SK-N-SH (cell line): ENCODE data around the gene ACE. TPM values are rescaled to one million over a fixed set of nuclear protein-coding genes. Genes with fewer than 3 reads are reported as not detected.

Source experiments
- CTCF ChIA-PET: fragments of 300-600, 350-600 bp; formaldehyde crosslinking; extraction: SDS; loops from one replicate; lab custom pipeline; 2021; lab: Yijun Ruan, JAX
- POLR2A ChIA-PET: fragments of 350-600 bp; sonication (Branson Sonifier 250); formaldehyde crosslinking; extraction: SDS; loops from one replicate; lab custom pipeline; 2020; ENCODE audit warnings: antibody characterized with exemption, inconsistent platforms; lab: Yijun Ruan, JAX
- DNase-seq: peaks from one replicate; pipeline ENCODE4 v3.0.0; 2012
- H2AFZ ChIP-seq: fragments of 200-600 bp; sonication (generic); 2 replicates; pipeline ENCODE4 v1.8.1; 2016; ENCODE audit warnings: antibody characterized with exemption, mild to moderate bottlenecking, low read depth
- H3F3A ChIP-seq: fragments of 200-600 bp; sonication (generic); replicated peaks from 2 replicates; pipeline ENCODE3; 2016; ENCODE audit warnings: antibody characterized with exemption, mild to moderate bottlenecking; ENCODE audit not compliant: insufficient read depth
- H3K27ac ChIP-seq, 2 experiments: fragments of 200-500 bp in 1 of 2; fragments of 200-600 bp in 1 of 2; sonication (Bioruptor generic) in 1 of 2; sonication (generic), shearing (Covaris generic) in 1 of 2; 2 replicates each; pipeline versions ENCODE4 v1.5.1 to v1.6.1; 2014 to 2016; ENCODE audit warnings: low read depth in 2 of 2, inconsistent platforms in 1 of 2, low read length in 1 of 2, mild to moderate bottlenecking in 1 of 2, mixed read lengths in 1 of 2
- H3K27me3 ChIP-seq: fragments of 200-600 bp; sonication (generic), shearing (Covaris generic); 2 replicates; pipeline ENCODE4 v1.6.1; 2016; ENCODE audit warnings: mixed run types; ENCODE audit not compliant: insufficient read depth
- H3K36me3 ChIP-seq, 2 experiments: fragments of 200-500 bp in 1 of 2; fragments of 200-600 bp in 1 of 2; sonication (Bioruptor generic) in 1 of 2; sonication (generic) in 1 of 2; replicated peaks in 1 of 2; 2 replicates each; pipeline versions ENCODE3 to v1.5.1; 2014 to 2016; ENCODE audit warnings: low read length in 1 of 2, mild to moderate bottlenecking in 1 of 2; ENCODE audit not compliant: insufficient read depth in 2 of 2, control insufficient read depth in 1 of 2
- H3K4me1 ChIP-seq, 2 experiments: fragments of 200-500 bp in 1 of 2; fragments of 200-600 bp in 1 of 2; sonication (Bioruptor generic) in 1 of 2; sonication (generic), shearing (Covaris generic) in 1 of 2; 2 replicates each; pipeline versions ENCODE4 v1.5.1 to v1.6.1; 2014 to 2016; ENCODE audit warnings: low read depth in 1 of 2, low read length in 1 of 2, mixed run types in 1 of 2; ENCODE audit not compliant: insufficient read depth in 2 of 2, control insufficient read depth in 1 of 2
- H3K4me2 ChIP-seq: fragments of 200-600 bp; sonication (generic), shearing (Covaris generic); 2 replicates; pipeline ENCODE4 v1.6.1; 2017; ENCODE audit warnings: mixed run types
- H3K4me3 ChIP-seq, 2 experiments: fragments of 200-500 bp in 1 of 2; fragments of 200-600 bp in 1 of 2; sonication (Bioruptor generic) in 1 of 2; sonication (generic), shearing (Covaris generic) in 1 of 2; 2 replicates each; pipeline versions ENCODE4 v1.5.1 to v1.8.1; 2014 to 2016; ENCODE audit warnings: low read depth in 2 of 2, inconsistent platforms in 1 of 2, low read length in 1 of 2, mild to moderate bottlenecking in 1 of 2, mixed read lengths in 1 of 2, moderate library complexity in 1 of 2
- H3K79me2 ChIP-seq: fragments of 200-600 bp; sonication (generic); 2 replicates; pipeline ENCODE4 v1.8.1; 2017; ENCODE audit warnings: mild to moderate bottlenecking; ENCODE audit not compliant: insufficient read depth
- H3K9ac ChIP-seq: fragments of 200-600 bp; sonication (generic); 2 replicates; pipeline ENCODE4 v1.6.1; 2017; ENCODE audit warnings: mixed run types
- H3K9me2 ChIP-seq: fragments of 200-600 bp; sonication (generic); 2 replicates; pipeline ENCODE4 v1.6.1; 2017; ENCODE audit warnings: mixed run types
- H3K9me3 ChIP-seq: fragments of 200-600 bp; sonication (generic); 2 replicates; pipeline ENCODE4 v1.6.1; 2017; ENCODE audit warnings: mixed run types, mild to moderate bottlenecking, moderate library complexity
- H4K20me1 ChIP-seq: fragments of 200-600 bp; sonication (generic); 2 replicates; pipeline ENCODE4 v1.6.1; 2017; ENCODE audit warnings: mild to moderate bottlenecking, mixed run types; ENCODE audit not compliant: insufficient read depth
- CHD2 ChIP-seq: fragments of 150-350 bp; IDR thresholded peaks from 2 replicates; pipeline ENCODE4 v1.6.1; 2018; ENCODE audit warnings: low read length; ENCODE audit not compliant: partially characterized antibody
- GATA2 ChIP-seq: sonication (generic); formaldehyde crosslinking; IDR thresholded peaks from 2 replicates; pipeline ENCODE4 v1.5.0; 2020; ENCODE audit warnings: mild to moderate bottlenecking, missing genetic modification reagents
- NFIC ChIP-seq: IDR thresholded peaks from 2 replicates; pipeline ENCODE4 v1.4.0; 2012; ENCODE audit warnings: borderline replicate concordance
- NRF1 ChIP-seq: IDR thresholded peaks from 2 replicates; pipeline ENCODE4 v1.6.1; 2012; ENCODE audit warnings: low read depth, mild to moderate bottlenecking, low read length
- RAD21 ChIP-seq: IDR thresholded peaks from 2 replicates; pipeline ENCODE4 v1.6.1; 2012; ENCODE audit warnings: mild to moderate bottlenecking, low read length
- RFX5 ChIP-seq: IDR thresholded peaks from 2 replicates; pipeline ENCODE4 v1.6.1; 2012; ENCODE audit warnings: mild to moderate bottlenecking, improper control_type of control experiment, low read length
- SIN3A ChIP-seq: IDR thresholded peaks from 2 replicates; pipeline ENCODE4 v1.6.1; 2012; ENCODE audit warnings: low read depth, mild to moderate bottlenecking, low read length, moderate library complexity, borderline replicate concordance
- SMC3 ChIP-seq: IDR thresholded peaks from 2 replicates; pipeline ENCODE4 v1.6.1; 2012; ENCODE audit warnings: low read depth, low read length, improper control_type of control experiment
- TEAD4 ChIP-seq: IDR thresholded peaks from 2 replicates; pipeline ENCODE4 v1.4.0; 2012; ENCODE audit warnings: mild to moderate bottlenecking, borderline replicate concordance; ENCODE audit not compliant: insufficient read depth
- WGBS: methylation state at CpG from one replicate; pipeline ENCODE4 v1.1.6; 2017; ENCODE audit warnings: low lambda C conversion rate; 5-methylcytosine and 5-hydroxymethylcytosine counted together
- polyA plus RNA-seq, 3 experiments: library from polyadenylated mRNA; depleted of rRNA; stranded (reverse); fragments of >200 nt; gene quantifications; 2 replicates each; pipeline ENCODE4 v1.2.3, GENCODE V29; 2012
- TF ChIP-seq, protein P1 (sequence below): IDR thresholded peaks from 2 replicates; pipeline ENCODE4 v1.4.0; 2012; ENCODE audit warnings: low read depth
- TF ChIP-seq, protein P2 (sequence below): IDR thresholded peaks from 2 replicates; pipeline ENCODE4 v1.6.1; 2012; ENCODE audit warnings: mild to moderate bottlenecking, low read depth, low read length, moderate library complexity
- TF ChIP-seq, protein P3 (sequence below): fragments of 200-600 bp; sonication (generic); IDR thresholded peaks from 2 replicates; pipeline ENCODE4 v1.6.1; 2017; ENCODE audit warnings: antibody characterized with exemption, mild to moderate bottlenecking, moderate library complexity

ACE gene
- polyA plus RNA-seq, 1 of the 3 experiments (the other 2 are of a cell fraction), result 12.1 TPM

DNA sequence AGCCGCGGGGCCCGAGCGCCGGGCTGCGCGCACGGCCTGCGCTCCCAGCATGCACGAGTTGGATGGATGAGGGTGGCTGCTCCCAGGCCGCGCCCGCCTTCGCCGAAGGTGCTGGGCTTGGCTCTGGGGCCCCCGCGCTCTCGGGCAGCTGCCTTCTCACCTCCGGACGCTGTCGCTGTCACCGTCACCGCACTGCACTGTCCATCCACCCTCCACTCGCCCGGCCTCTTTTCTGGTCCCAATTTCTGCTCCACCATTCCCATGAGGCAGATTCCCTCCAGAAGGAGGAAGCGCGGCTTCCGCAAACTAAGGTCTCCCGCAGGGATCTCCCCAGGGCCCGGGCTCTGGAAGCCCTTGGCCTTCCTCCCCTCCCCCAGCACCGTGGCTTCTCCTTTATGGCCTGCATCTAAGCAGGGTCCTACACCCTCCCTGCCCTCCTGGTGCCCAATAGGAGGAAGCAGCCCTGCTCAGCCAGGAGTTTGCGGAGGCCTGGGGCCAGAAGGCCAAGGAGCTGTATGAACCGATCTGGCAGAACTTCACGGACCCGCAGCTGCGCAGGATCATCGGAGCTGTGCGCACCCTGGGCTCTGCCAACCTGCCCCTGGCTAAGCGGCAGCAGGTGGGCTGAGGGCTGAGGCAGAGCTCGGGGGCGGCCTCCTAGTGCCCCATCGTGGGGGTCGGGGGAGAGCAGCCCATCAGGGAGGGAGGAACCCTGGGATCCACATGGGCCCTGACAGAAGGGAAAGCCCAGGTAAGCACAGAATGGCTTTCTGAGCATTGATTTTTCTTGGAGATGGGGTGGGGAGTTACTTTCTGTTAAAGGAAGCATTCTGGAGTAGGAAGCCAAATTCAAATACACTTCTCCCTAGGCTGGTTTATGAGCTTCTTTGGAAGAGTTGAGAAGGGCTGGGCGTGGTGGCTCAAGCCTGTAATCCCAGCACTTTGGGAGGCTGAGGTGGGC, 899 bp downstream of the ACE start:
- Histone ChIP-seq H2AFZ (peak overlapping the region; percentile 69; the same call in 1 of the 2 replicates), H3K4me2 (peak overlapping the region; percentile 88), H3K79me2 (no peaks in the 10 kb centered on the region), H3K9ac (0 out of 2 replicates have a peak overlapping the region, but pooled peaks have one; percentile 7), H3K4me1 (peaks cover 9 to 67% of the 10 kb centered on the region in 2 experiments), H3K4me3 (peak overlapping the region; percentile 59 to 67), H3K27me3 (no peaks in the 10 kb centered on the region), H3K27ac (peak overlapping the region in 1 of 2 experiments; percentile 86; a peak in 2 of 4 replicates), H3K9me2 (no peaks in the 10 kb centered on the region), H3K36me3 (peaks cover 0 to 4% of the 10 kb centered on the region in 2 experiments), H4K20me1 (no peaks in the 10 kb centered on the region), H3K9me3 (no peaks in the 10 kb centered on the region), H3F3A (peaks cover 10% of the 10 kb centered on the region)
- no peak for TF ChIP-seq NFIC
- TF ChIP-seq, protein P1, sequence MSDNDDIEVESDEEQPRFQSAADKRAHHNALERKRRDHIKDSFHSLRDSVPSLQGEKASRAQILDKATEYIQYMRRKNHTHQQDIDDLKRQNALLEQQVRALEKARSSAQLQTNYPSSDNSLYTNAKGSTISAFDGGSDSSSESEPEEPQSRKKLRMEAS, result peak; percentile 40; the same call in 1 of the 2 replicates
- TF ChIP-seq TEAD4, result no peak
- peak; percentile 21; the same call in 1 of the 2 replicates for TF ChIP-seq GATA2 (CRISPR knock-in tag)
- TF ChIP-seq NRF1, result 0 out of 2 replicates have a peak, but pooled peaks have one; percentile 5
- ChIA-PET CTCF (interaction anchor here (0.6 to 13.7 kb wide), 30 partner anchors 8 to 304 kb away, joined by 3 to 708 read pairs (median 6); partner anchors contain the start of genes CYB561, DCAF7 and TACO1), POLR2A (interaction anchor here (1.0 to 9.6 kb wide), 15 partner anchors 9 to 296 kb away, joined by 3 to 212 read pairs (median 7); partner anchors contain the start of genes CCDC47, CYB561, DCAF7 and DDX42)
- 49% methylated on average over 36 of the region's 44 CpGs for WGBS
- peak; percentile 74 for DNase-seq

DNA sequence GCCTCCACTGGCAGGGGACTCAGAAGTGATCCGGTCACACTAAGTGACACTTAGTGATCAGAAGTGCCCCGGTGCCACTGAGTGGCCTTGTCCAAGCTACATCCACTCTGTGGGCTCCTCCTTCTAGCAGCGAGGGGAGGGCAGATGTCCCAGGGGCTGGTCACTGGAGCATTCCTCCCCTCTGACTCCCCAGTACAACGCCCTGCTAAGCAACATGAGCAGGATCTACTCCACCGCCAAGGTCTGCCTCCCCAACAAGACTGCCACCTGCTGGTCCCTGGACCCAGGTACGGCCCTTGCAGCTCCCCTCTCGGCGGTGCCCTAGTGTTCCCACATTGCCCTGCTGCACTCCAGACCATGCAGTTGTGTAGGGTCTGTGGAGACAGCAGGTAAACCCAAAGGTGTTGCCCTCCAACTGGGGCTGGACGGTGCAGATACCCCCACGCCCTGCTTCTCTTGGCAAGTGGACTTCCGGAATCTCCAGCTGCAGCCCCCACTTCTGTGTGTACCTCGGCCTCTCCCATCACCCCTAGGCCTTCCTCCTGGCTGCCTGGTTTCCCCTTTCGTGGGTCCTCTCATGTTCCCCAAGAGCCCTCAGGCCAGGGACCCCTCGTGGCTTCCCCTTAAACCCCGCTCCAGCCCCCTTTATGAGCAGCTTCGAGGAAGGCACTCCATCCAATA, 2.1 kb downstream of the ACE start:
- Histone ChIP-seq H3K4me3 (no peak overlapping the region), H3K27ac (peak overlapping the region in 1 of 2 experiments; percentile 84; a peak in 2 of 4 replicates), H3K4me1 (peaks cover 9 to 67% of the 10 kb centered on the region in 2 experiments), H3K9me3 (no peaks in the 10 kb centered on the region), H3K79me2 (no peaks in the 10 kb centered on the region), H3F3A (peaks cover 6% of the 10 kb centered on the region), H3K4me2 (peak overlapping the region; percentile 88), H3K9ac (no peak overlapping the region), H3K36me3 (peaks cover 0 to 4% of the 10 kb centered on the region in 2 experiments), H2AFZ (no peak overlapping the region; the same call in 1 of the 2 replicates), H3K9me2 (no peaks in the 10 kb centered on the region), H4K20me1 (no peaks in the 10 kb centered on the region), H3K27me3 (no peaks in the 10 kb centered on the region)
- DNase-seq, result peak; percentile 94
- WGBS, result 43% methylated on average over 13 of the region's 16 CpGs
- peak; percentile 99 for TF ChIP-seq SMC3
- TF ChIP-seq, protein P2, sequence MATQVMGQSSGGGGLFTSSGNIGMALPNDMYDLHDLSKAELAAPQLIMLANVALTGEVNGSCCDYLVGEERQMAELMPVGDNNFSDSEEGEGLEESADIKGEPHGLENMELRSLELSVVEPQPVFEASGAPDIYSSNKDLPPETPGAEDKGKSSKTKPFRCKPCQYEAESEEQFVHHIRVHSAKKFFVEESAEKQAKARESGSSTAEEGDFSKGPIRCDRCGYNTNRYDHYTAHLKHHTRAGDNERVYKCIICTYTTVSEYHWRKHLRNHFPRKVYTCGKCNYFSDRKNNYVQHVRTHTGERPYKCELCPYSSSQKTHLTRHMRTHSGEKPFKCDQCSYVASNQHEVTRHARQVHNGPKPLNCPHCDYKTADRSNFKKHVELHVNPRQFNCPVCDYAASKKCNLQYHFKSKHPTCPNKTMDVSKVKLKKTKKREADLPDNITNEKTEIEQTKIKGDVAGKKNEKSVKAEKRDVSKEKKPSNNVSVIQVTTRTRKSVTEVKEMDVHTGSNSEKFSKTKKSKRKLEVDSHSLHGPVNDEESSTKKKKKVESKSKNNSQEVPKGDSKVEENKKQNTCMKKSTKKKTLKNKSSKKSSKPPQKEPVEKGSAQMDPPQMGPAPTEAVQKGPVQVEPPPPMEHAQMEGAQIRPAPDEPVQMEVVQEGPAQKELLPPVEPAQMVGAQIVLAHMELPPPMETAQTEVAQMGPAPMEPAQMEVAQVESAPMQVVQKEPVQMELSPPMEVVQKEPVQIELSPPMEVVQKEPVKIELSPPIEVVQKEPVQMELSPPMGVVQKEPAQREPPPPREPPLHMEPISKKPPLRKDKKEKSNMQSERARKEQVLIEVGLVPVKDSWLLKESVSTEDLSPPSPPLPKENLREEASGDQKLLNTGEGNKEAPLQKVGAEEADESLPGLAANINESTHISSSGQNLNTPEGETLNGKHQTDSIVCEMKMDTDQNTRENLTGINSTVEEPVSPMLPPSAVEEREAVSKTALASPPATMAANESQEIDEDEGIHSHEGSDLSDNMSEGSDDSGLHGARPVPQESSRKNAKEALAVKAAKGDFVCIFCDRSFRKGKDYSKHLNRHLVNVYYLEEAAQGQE, result 0 out of 2 replicates have a peak, but pooled peaks have one; percentile 19
- peak; percentile 23; the same call in 1 of the 2 replicates for TF ChIP-seq NFIC
- peak; percentile 25 for TF ChIP-seq CHD2
- TF ChIP-seq, protein P1, result peak; percentile 16; the same call in 1 of the 2 replicates
- peak; percentile 78; the same call in 1 of the 2 replicates for TF ChIP-seq SIN3A
- no peak for TF ChIP-seq TEAD4
- TF ChIP-seq RFX5, result no peak
- TF ChIP-seq, protein P3, sequence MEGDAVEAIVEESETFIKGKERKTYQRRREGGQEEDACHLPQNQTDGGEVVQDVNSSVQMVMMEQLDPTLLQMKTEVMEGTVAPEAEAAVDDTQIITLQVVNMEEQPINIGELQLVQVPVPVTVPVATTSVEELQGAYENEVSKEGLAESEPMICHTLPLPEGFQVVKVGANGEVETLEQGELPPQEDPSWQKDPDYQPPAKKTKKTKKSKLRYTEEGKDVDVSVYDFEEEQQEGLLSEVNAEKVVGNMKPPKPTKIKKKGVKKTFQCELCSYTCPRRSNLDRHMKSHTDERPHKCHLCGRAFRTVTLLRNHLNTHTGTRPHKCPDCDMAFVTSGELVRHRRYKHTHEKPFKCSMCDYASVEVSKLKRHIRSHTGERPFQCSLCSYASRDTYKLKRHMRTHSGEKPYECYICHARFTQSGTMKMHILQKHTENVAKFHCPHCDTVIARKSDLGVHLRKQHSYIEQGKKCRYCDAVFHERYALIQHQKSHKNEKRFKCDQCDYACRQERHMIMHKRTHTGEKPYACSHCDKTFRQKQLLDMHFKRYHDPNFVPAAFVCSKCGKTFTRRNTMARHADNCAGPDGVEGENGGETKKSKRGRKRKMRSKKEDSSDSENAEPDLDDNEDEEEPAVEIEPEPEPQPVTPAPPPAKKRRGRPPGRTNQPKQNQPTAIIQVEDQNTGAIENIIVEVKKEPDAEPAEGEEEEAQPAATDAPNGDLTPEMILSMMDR, result peak; percentile 98
- TF ChIP-seq RAD21, result peak; percentile 88
- ChIA-PET POLR2A (interaction anchor here (0.6 to 9.6 kb wide), 12 partner anchors 13 to 122 kb away, joined by 3 to 212 read pairs (median 6); partner anchors contain the start of genes CYB561, DCAF7 and TACO1), CTCF (interaction anchor here (0.6 to 13.7 kb wide), 38 partner anchors 9 to 305 kb away, joined by 3 to 708 read pairs (median 5); partner anchors contain the start of genes CYB561, DCAF7 and TACO1)
